Neural cell (in vitro differentiated cells): ENCODE data around the gene SOWAHD.

ENCODE experiments used
- CTCF ChIP-seq: fragments of 450-650 bp; IDR thresholded peaks from 2 replicates; pipeline ENCODE4 v1.5.1; 2014; ENCODE audit warnings: antibody characterized with exemption, mild to moderate bottlenecking, moderate library complexity; ENCODE audit not compliant: poor library complexity, severe bottlenecking
- MXI1 ChIP-seq: fragments of 450-650 bp; conservative IDR thresholded peaks from 2 replicates; pipeline ENCODE4 v1.6.1; 2014; ENCODE audit warnings: antibody characterized with exemption, mild to moderate bottlenecking; ENCODE audit not compliant: poor library complexity, severe bottlenecking
- RAD21 ChIP-seq: fragments of 450-650 bp; conservative IDR thresholded peaks from 2 replicates; pipeline ENCODE4 v1.6.1; 2014; ENCODE audit warnings: antibody characterized with exemption, mild to moderate bottlenecking, moderate library complexity
- REST ChIP-seq: IDR thresholded peaks from 2 replicates; pipeline ENCODE4 v1.6.1; 2012; ENCODE audit warnings: borderline replicate concordance
- TAF1 ChIP-seq: IDR thresholded peaks from 2 replicates; pipeline ENCODE4 v1.6.1; 2012; ENCODE audit warnings: low read depth

- TF ChIP-seq REST (no peak), CTCF (no peak), TAF1 (no peak), RAD21 (no peak), MXI1 (no peak)
These were observed 22.1 kb upstream of the SOWAHD start for GRCh38 chrX:119736206-119736764.
